Measurements from ENCODE around the gene DIAPH3.

DIAPH3 gene

GRCh38 chr13:59680429-59681024 is 483.2 kb downstream of the DIAPH3 start:
- TF ChIP-seq CTCF (IDR thresholded peaks at IDR 0.05; ENCODE audit: low read depth, low read length), result peak; percentile 66
- DNase-seq (ENCODE audit: extremely low read depth, low read depth), result no peak

GRCh38 chr13:59679254-59679653 is 484.5 kb downstream of the DIAPH3 start:
- TF ChIP-seq CTCF (IDR thresholded peaks at IDR 0.05; ENCODE audit: low read depth, low read length), result no peak
- no peak for DNase-seq (ENCODE audit: extremely low read depth, low read depth)

GRCh38 chr13:59677966-59678814 is 485.5 kb downstream of the DIAPH3 start:
- peak; percentile 22 for DNase-seq (ENCODE audit: extremely low read depth, low read depth)
- peak; percentile 78 for TF ChIP-seq CTCF (IDR thresholded peaks at IDR 0.05; ENCODE audit: low read depth, low read length)

- no peak for TF ChIP-seq CTCF (IDR thresholded peaks at IDR 0.05; ENCODE audit: low read depth, low read length)
- no peak for DNase-seq (ENCODE audit: extremely low read depth, low read depth)
These were observed 486.3 kb downstream of the DIAPH3 start for GRCh38 chr13:59677430-59677829.

- no peak for DNase-seq (ENCODE audit: extremely low read depth, low read depth)
- TF ChIP-seq CTCF (IDR thresholded peaks at IDR 0.05; ENCODE audit: low read depth, low read length), result no peak
These were observed 489.1 kb downstream of the DIAPH3 start for GRCh38 chr13:59674616-59675015.

GRCh38 chr13:59673286-59673685 is 490.4 kb downstream of the DIAPH3 start:
- no peak for DNase-seq (ENCODE audit: extremely low read depth, low read depth)
- TF ChIP-seq CTCF (IDR thresholded peaks at IDR 0.05; ENCODE audit: low read depth, low read length), result no peak

- no peak for DNase-seq (ENCODE audit: extremely low read depth, low read depth)
- TF ChIP-seq CTCF (IDR thresholded peaks at IDR 0.05; ENCODE audit: low read depth, low read length), result no peak
These were observed 491.3 kb downstream of the DIAPH3 start for GRCh38 chr13:59672445-59672844.

Data from AG09319 (cell line).